Cardiac muscle cell (in vitro differentiated cells and primary cell): Measurements from ENCODE around the gene ANKRD13A. TPM values are rescaled to one million over a fixed set of nuclear protein-coding genes. Genes with fewer than 3 reads are reported as not detected.
A peak's percentile ranks its signal among the peaks of the same experiment; 100 is the strongest.
"Not testable (repeated sequence)": the region's sequence is repeated elsewhere in the genome, so short reads cannot be mapped to it uniquely, and the experiment has no call there.

ENCODE experiments used
- DNase-seq, 2 donors: peaks; one replicate each; pipeline versions ENCODE4 v3.0.0 to v3.0.0-alpha.2; 2010 to 2017; ENCODE audit warnings: low read depth in 1 of 2, low spot score in 1 of 2
- H3K27ac ChIP-seq: fragments of 200-600 bp; sonication (generic); 2 replicates; pipeline ENCODE4 v1.5.1; 2016
- H3K27me3 ChIP-seq: fragments of 200-600 bp; sonication (generic); 2 replicates; pipeline ENCODE4 v1.6.0; 2016; ENCODE audit warnings: control low read depth
- H3K36me3 ChIP-seq: fragments of 200-600 bp; sonication (generic); 2 replicates; pipeline ENCODE4 v1.5.1; 2016; ENCODE audit warnings: control low read depth
- H3K4me1 ChIP-seq: fragments of 200-600 bp; sonication (generic); 2 replicates; pipeline ENCODE4 v1.8.1; 2017; ENCODE audit warnings: low read depth, mild to moderate bottlenecking, mixed run types
- H3K4me3 ChIP-seq: fragments of 200-600 bp; sonication (generic); 2 replicates; pipeline ENCODE4 v1.5.1; 2016; ENCODE audit warnings: mild to moderate bottlenecking
- H3K9me3 ChIP-seq: fragments of 200-600 bp; sonication (generic); 2 replicates; pipeline ENCODE4 v1.5.1; 2017; ENCODE audit warnings: low read depth, mild to moderate bottlenecking, control low read depth
- CTCF ChIP-seq: IDR thresholded peaks from 2 replicates; pipeline ENCODE4 v1.5.1; 2012; ENCODE audit warnings: low read depth, mild to moderate bottlenecking, low read length
- polyA plus RNA-seq: library from polyadenylated mRNA; unstranded; fragments of >200 nt; fragmentation: Nextera tagmentation; extraction: Ambion mirVana; gene quantifications from 2 replicates; pipeline ENCODE4 v1.2.1, GENCODE V29; 2016
- total RNA-seq: library from RNA; depleted of rRNA; stranded (reverse); fragments of >200 nt; gene quantifications from 2 replicates; pipeline ENCODE4 v1.2.3, GENCODE V29; 2016

Gene ANKRD13A
- total and polyA plus RNA-seq, 2 experiments from 2014 or later, result 26.9 to 77.2 TPM

GRCh38 chr12:109982210-109982609, 17.0 kb upstream of the ANKRD13A start:
- TF ChIP-seq CTCF, result no peak
- Histone ChIP-seq H3K36me3 (peaks cover 41% of the 10 kb centered on the region), H3K4me3 (no peak overlapping the region), H3K9me3 (no peaks in the 10 kb centered on the region), H3K4me1 (peaks cover 3% of the 10 kb centered on the region), H3K27me3 (no peaks in the 10 kb centered on the region), H3K27ac (no peak overlapping the region)
- DNase-seq, result peak in 1 of 2 donors; percentile 77

DNA sequence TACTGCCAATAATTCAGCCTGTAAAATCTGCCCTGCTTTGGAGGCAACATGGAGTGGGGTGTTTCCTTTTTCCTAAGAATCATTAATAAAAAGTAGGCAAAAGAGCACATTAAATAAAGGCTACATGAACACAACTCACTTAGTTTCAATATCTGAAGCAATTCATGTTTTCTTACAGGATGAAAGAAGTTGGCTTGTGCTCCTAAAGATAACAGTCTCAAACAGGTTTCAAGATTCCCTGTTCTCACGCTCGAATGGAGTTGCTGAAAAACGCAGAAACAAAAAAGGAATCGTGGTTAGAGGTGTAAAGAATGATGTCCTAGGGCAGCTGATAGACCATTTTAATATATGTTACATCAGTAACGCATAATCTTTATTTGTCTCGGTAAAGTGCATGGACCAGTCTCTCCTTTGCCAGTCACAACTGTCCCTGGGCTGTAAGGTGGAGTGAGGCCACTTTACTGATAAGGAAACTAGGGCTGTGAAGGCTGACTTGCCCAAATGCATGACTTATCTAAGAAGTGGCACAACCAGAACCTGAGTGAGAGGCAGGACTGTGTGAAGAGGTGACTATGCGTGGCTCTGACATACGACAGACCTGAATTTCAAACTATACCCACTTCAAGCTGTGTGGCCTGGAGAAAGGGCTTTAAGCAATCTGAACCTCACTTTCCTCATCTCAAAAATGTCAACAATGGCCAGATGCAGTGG, 15.6 kb upstream of the ANKRD13A start:
- TF ChIP-seq CTCF, result no peak
- peak overlapping the region; percentile 75 for H3K27ac ChIP-seq
- no peak overlapping the region for H3K4me3 ChIP-seq
- H3K4me1 ChIP-seq, result peaks cover 3% of the 10 kb centered on the region
- peaks cover 42% of the 10 kb centered on the region for H3K36me3 ChIP-seq
- DNase-seq, result peak in 1 of 2 donors; percentile 29
- H3K9me3 ChIP-seq, result no peaks in the 10 kb centered on the region
- H3K27me3 ChIP-seq, result no peaks in the 10 kb centered on the region

- not testable (repeated sequence) for H3K9me3 ChIP-seq, DNase-seq, H3K27ac ChIP-seq, H3K4me3 ChIP-seq, H3K27me3 ChIP-seq
- peaks cover 29% of the 10 kb centered on the region for H3K36me3 ChIP-seq
- peaks cover 12% of the 10 kb centered on the region for H3K4me1 ChIP-seq
Measured at GRCh38 chr12:109986236-109986635, 13.0 kb upstream of the ANKRD13A start.

DNA sequence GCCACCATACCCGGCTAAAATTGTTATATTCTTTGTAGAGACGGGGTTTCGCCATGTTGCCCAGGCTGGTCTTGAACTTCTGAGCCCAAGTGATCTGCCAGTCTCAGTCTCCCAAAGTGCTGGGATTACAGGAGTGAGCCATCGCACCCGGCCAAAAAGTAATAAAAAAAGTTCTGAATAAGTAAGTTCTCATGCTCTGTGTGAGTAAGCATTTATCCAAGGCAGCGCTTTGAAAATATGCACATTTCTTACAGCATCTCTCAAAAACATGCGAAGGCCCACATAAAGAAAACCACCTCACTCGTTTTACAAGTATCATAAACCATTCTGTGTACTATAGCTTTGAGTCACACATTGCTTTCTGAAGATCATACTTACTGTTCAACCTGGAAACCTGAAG, 11.6 kb upstream of the ANKRD13A start:
- peaks cover 23% of the 10 kb centered on the region for H3K36me3 ChIP-seq
- H3K9me3 ChIP-seq, result no peaks in the 10 kb centered on the region
- no peak for TF ChIP-seq CTCF

DNA sequence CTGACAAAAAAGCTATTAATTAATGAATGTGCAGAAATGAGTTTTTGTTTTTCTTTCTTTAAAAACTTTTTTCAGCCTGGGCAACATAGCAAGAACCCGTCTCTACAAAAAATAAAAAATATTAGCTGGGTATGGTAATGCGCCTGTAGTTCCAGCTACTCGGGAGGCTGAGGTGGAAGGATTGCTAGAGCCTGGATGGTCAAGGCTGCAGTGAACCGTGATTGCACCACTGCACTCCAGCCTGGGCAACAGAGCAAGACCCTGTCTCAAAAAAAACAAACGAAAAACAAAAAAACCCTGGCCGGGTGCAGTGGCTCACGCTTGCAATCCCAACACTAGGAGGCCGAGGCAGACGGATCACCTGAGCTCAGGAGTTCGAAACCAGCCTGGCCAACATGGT, 11.0 kb upstream of the ANKRD13A start:
- Histone ChIP-seq H3K27ac (no peak overlapping the region), H3K4me3 (no peak overlapping the region), H3K36me3 (peaks cover 17% of the 10 kb centered on the region), H3K27me3 (no peaks in the 10 kb centered on the region), H3K9me3 (no peaks in the 10 kb centered on the region), H3K4me1 (peaks cover 12% of the 10 kb centered on the region)
- no peak for TF ChIP-seq CTCF
- DNase-seq, result no peak

More for the DNA sequence above, 11.6 kb upstream of the ANKRD13A start:
- Histone ChIP-seq H3K4me1 (peaks cover 12% of the 10 kb centered on the region), H3K27me3 (no peaks in the 10 kb centered on the region), H3K27ac (no peak overlapping the region), H3K4me3 (no peak overlapping the region)
- DNase-seq, result no peak

- TF ChIP-seq CTCF, result no peak
- Histone ChIP-seq H3K36me3 (peaks cover 16% of the 10 kb centered on the region), H3K9me3 (no peaks in the 10 kb centered on the region), H3K4me1 (peaks cover 12% of the 10 kb centered on the region), H3K27ac (no peak overlapping the region), H3K4me3 (no peak overlapping the region), H3K27me3 (no peaks in the 10 kb centered on the region)
- no peak for DNase-seq
Measured at GRCh38 chr12:109988903-109989302, 10.3 kb upstream of the ANKRD13A start.
